Stimulated activated memory B cell treated with anti-CD40 and anti-IgM and Interleukin-4, amounts not matched to agents 10 μg/mL and 1 μg/mL and 100 μg/mL, for 72 hours (primary cell): Measurements from ENCODE around the gene FLRT1.

Experiments
- ATAC-seq: fragments of 150-1000 bp; cut with Tn5 transposase; 2 replicates; pipeline ENCODE4 v1.10.0; 2021
- H3K27ac Mint-ChIP-seq: one replicate; pipeline ENCODE4 v1.8.0; 2022; ENCODE audit warnings: mild to moderate bottlenecking, mixed read lengths
- H3K27me3 Mint-ChIP-seq: one replicate; pipeline ENCODE4 v1.8.0; 2022; ENCODE audit warnings: mixed read lengths
- H3K36me3 Mint-ChIP-seq: one replicate; pipeline ENCODE4 v1.8.0; 2022; ENCODE audit warnings: mixed read lengths
- H3K4me1 Mint-ChIP-seq: one replicate; pipeline ENCODE4 v1.8.0; 2022; ENCODE audit warnings: mixed read lengths
- H3K4me3 Mint-ChIP-seq: one replicate; pipeline ENCODE4 v1.8.0; 2022; ENCODE audit warnings: mild to moderate bottlenecking, moderate library complexity, mixed read lengths
- H3K9me3 Mint-ChIP-seq: one replicate; pipeline ENCODE4 v1.8.0; 2022; ENCODE audit warnings: mixed read lengths

Gene FLRT1

GRCh38 chr11:64059339-64060140 lies 23.8 kb downstream of the FLRT1 start:
- Mint-ChIP-seq H3K9me3 (no peaks in the 10 kb centered on the region), H3K27ac (no peak overlapping the region), H3K4me1 (peaks cover 17% of the 10 kb centered on the region), H3K36me3 (no peaks in the 10 kb centered on the region), H3K4me3 (no peak overlapping the region), H3K27me3 (peaks cover 58% of the 10 kb centered on the region)
- no peak for ATAC-seq

- ATAC-seq, result no peak
- peaks cover 66% of the 10 kb centered on the region for H3K27me3 Mint-ChIP-seq
- H3K9me3 Mint-ChIP-seq, result no peaks in the 10 kb centered on the region
- peak overlapping the region; percentile 75 for H3K4me3 Mint-ChIP-seq
- H3K4me1 Mint-ChIP-seq, result peaks cover 17% of the 10 kb centered on the region
- H3K27ac Mint-ChIP-seq, result no peak overlapping the region
- no peaks in the 10 kb centered on the region for H3K36me3 Mint-ChIP-seq
Observed at GRCh38 chr11:64060263-64060860, 24.6 kb downstream of the FLRT1 start.

GRCh38 chr11:64060861-64061444 lies 25.2 kb downstream of the FLRT1 start:
- Mint-ChIP-seq H3K9me3 (no peaks in the 10 kb centered on the region), H3K27ac (no peak overlapping the region), H3K4me3 (peak overlapping the region; percentile 75), H3K4me1 (peaks cover 17% of the 10 kb centered on the region), H3K36me3 (no peaks in the 10 kb centered on the region), H3K27me3 (peaks cover 66% of the 10 kb centered on the region)
- peak; percentile 72 for ATAC-seq

DNA sequence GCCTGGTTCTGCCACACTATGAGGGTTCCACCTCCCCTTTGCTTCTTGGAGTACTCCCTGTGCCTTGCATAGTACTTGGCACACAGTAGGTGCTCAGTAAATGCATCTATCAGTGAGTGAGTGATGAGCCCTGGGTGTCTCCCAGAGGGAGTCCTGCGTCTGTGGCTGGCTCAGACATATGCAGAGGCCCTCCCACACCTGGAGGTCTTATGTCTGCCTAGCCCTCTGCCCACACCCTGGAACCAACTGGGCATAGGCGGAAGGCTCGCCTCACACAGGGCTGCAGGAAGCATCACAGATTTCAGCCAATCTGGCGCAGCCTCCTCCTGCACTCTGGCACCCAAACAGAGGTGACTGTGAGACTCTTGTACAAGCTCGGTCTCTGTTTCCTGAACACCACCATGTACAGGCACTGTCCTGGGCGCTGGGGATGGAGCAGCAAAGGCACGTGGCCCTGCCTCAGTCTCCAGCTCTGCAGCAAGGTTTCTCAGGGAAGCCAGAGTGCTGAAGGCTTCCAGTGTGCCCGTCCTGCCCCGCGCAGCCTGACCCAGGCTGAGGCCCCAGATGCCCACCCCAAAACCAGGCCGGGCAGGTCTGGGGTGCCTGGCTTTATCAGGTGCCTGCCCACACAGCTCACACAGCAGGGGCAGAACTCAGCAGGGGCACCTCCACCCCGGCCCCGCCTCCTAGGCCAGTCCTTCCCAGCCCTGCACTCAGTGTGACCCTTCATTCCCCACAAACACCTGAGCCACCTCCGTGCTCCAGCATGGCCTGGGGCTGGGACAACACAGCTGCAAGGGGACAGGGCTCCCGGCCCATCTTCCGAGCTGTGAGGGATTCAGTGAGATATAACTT lies 26.7 kb downstream of the FLRT1 start:
- Mint-ChIP-seq H3K4me1 (peaks cover 17% of the 10 kb centered on the region), H3K4me3 (peak overlapping the region; percentile 47), H3K36me3 (no peaks in the 10 kb centered on the region), H3K27me3 (peaks cover 76% of the 10 kb centered on the region), H3K9me3 (no peaks in the 10 kb centered on the region), H3K27ac (no peak overlapping the region)
- no peak for ATAC-seq

DNA sequence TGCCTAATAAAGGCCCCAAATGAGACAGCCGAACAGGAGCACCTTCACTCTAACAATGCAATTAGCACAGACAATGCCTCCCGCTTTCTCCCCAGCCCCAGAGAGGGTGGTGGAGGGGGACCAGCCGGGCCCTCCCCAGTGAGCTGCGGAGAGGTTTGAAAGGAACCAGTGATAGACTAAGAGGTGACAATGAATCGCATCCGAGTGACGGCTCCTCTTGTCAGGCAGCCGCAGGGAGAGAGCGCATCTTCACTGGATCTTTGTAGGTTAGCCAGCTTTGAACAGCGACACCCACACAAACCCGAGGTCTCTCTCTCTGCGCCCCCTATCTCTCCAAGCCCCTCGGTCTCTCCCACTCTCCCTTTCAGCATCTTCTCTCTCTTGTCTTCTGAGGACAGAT lies 28.0 kb downstream of the FLRT1 start:
- H3K27me3 Mint-ChIP-seq, result peaks cover 67% of the 10 kb centered on the region
- ATAC-seq, result no peak
- peaks cover 17% of the 10 kb centered on the region for H3K4me1 Mint-ChIP-seq
- no peaks in the 10 kb centered on the region for H3K36me3 Mint-ChIP-seq
- H3K27ac Mint-ChIP-seq, result no peak overlapping the region
- no peaks in the 10 kb centered on the region for H3K9me3 Mint-ChIP-seq
- no peak overlapping the region for H3K4me3 Mint-ChIP-seq

GRCh38 chr11:64064374-64065140 lies 28.8 kb downstream of the FLRT1 start:
- Mint-ChIP-seq H3K4me1 (peaks cover 17% of the 10 kb centered on the region), H3K27me3 (peaks cover 61% of the 10 kb centered on the region), H3K36me3 (no peaks in the 10 kb centered on the region), H3K4me3 (no peak overlapping the region), H3K9me3 (no peaks in the 10 kb centered on the region), H3K27ac (no peak overlapping the region)
- ATAC-seq, result no peak

GRCh38 chr11:64065141-64065465 lies 29.4 kb downstream of the FLRT1 start:
- Mint-ChIP-seq H3K36me3 (no peaks in the 10 kb centered on the region), H3K27me3 (peaks cover 61% of the 10 kb centered on the region)

DNA sequence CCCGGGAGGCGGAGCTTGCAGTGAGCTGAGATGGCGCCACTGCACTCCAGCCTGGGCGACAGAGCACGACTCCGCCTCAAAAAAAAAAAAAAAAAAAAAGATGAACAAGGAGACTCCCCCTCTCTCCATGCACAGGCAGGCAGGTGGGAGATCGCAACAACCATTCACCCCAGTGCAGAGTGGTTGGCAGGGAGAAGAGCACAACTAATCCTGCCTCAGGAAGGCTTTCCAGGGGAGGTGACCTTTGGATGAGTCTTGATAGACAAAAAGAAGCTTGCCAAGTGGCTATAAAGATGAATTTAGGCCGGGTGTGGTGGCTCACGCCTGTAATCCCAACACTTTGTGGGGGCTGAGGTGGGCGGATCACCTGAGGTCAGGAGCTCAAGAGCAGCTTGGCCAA lies 30.0 kb downstream of the FLRT1 start:
- ATAC-seq, result no peak
- no peaks in the 10 kb centered on the region for H3K9me3 Mint-ChIP-seq
- no peak overlapping the region for H3K4me3 Mint-ChIP-seq
- H3K4me1 Mint-ChIP-seq, result peaks cover 15% of the 10 kb centered on the region
- peaks cover 56% of the 10 kb centered on the region for H3K27me3 Mint-ChIP-seq
- H3K27ac Mint-ChIP-seq, result no peak overlapping the region
- no peaks in the 10 kb centered on the region for H3K36me3 Mint-ChIP-seq

More at GRCh38 chr11:64065141-64065465, 29.4 kb downstream of the FLRT1 start:
- H3K4me3 Mint-ChIP-seq, result no peak overlapping the region
- H3K27ac Mint-ChIP-seq, result no peak overlapping the region
- no peak for ATAC-seq
- H3K9me3 Mint-ChIP-seq, result no peaks in the 10 kb centered on the region
- H3K4me1 Mint-ChIP-seq, result peaks cover 17% of the 10 kb centered on the region

GRCh38 chr11:64067230-64067993 lies 31.7 kb downstream of the FLRT1 start:
- H3K36me3 Mint-ChIP-seq, result no peaks in the 10 kb centered on the region
- H3K9me3 Mint-ChIP-seq, result no peaks in the 10 kb centered on the region
- ATAC-seq, result no peak
- no peak overlapping the region for H3K4me3 Mint-ChIP-seq
- no peaks in the 10 kb centered on the region for H3K4me1 Mint-ChIP-seq
- H3K27me3 Mint-ChIP-seq, result peaks cover 39% of the 10 kb centered on the region
- no peak overlapping the region for H3K27ac Mint-ChIP-seq

DNA sequence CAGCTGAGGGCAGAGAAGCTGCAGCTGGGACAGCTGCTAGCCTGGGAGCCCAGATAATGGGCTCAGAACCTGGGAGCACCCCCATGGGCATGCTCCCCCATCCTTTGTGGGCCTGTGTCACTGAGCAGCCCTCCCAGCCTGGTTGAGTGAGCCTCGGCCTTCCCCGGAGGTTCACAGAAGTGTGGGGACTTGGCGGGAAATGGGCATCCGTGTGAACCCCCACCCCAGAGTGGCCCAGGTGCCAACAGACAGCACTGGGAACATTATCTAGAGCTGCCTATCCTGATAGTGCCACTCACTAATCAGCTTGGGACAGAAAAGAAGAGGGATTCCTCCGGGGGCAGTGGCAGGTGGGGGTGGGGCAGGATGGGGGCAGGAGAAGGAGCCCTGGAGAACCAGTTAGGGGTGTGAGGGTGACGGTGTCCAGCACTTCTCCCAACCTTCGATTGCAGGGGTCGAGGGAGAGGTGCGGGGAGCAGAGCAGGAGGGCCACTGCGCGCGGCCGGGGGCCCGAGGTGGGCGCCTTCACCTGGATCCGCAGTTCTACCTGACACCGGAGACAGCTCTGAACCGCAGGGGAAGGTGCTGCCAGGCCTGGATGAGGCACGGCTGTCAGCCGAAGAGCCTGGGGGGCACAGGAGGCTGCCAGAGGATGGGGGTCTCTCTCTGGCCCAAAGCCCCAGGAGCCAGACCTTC lies 33.1 kb downstream of the FLRT1 start:
- Mint-ChIP-seq H3K4me1 (peaks cover 2% of the 10 kb centered on the region), H3K27ac (no peak overlapping the region), H3K36me3 (no peaks in the 10 kb centered on the region), H3K27me3 (peaks cover 24% of the 10 kb centered on the region), H3K4me3 (no peak overlapping the region), H3K9me3 (no peaks in the 10 kb centered on the region)
- no peak for ATAC-seq

- Mint-ChIP-seq H3K27me3 (peaks cover 16% of the 10 kb centered on the region), H3K4me1 (peaks cover 9% of the 10 kb centered on the region), H3K36me3 (no peaks in the 10 kb centered on the region), H3K9me3 (no peaks in the 10 kb centered on the region), H3K4me3 (no peak overlapping the region), H3K27ac (no peak overlapping the region)
- peak; percentile 25 for ATAC-seq
Observed at GRCh38 chr11:64069401-64070313, 33.9 kb downstream of the FLRT1 start.

DNA sequence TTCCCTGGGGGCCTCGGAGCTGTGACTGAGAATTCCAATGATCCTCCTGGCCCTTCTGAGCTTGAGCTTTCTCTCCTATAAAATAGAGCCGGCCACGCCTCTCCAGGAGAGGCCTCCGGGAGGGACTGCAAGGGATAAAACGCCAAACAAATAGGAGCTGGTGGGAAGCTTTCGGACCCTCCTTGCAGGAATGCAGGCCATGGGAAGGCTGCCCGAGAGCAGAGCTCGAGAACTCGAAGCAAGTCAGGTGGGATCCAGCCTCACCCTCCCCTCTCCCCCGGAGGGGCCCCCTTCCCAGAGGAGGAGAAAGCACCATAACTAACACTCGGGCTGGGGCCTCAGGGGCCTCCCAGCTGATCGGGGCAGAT lies 34.6 kb downstream of the FLRT1 start:
- Mint-ChIP-seq H3K27ac (no peak overlapping the region), H3K27me3 (peaks cover 10% of the 10 kb centered on the region), H3K36me3 (no peaks in the 10 kb centered on the region), H3K4me1 (peaks cover 9% of the 10 kb centered on the region), H3K4me3 (no peak overlapping the region), H3K9me3 (no peaks in the 10 kb centered on the region)
- ATAC-seq, result no peak

GRCh38 chr11:64071849-64072248 lies 36.1 kb downstream of the FLRT1 start:
- no peaks in the 10 kb centered on the region for H3K9me3 Mint-ChIP-seq
- H3K27me3 Mint-ChIP-seq, result peaks cover 2% of the 10 kb centered on the region
- no peak overlapping the region for H3K27ac Mint-ChIP-seq
- no peaks in the 10 kb centered on the region for H3K36me3 Mint-ChIP-seq
- no peak for ATAC-seq
- peaks cover 9% of the 10 kb centered on the region for H3K4me1 Mint-ChIP-seq
- H3K4me3 Mint-ChIP-seq, result no peak overlapping the region
